Breast epithelium (tissue), 4 donors: ENCODE results near the gene LZIC. TPM values are rescaled to one million over a fixed set of nuclear protein-coding genes. Genes with fewer than 3 reads are reported as not detected.

ENCODE experiments used
- DNase-seq, 2 donors: peaks; one replicate each; pipeline ENCODE4 v3.0.0-alpha.2; 2019; ENCODE audit warnings: low spot score in 2 of 2
- H3K27ac ChIP-seq, 2 donors: fragments of 200-600 bp; sonication (generic) in 1 of 2; one replicate each; pipeline ENCODE4 v1.5.1; 2016 to 2019; ENCODE audit warnings: mild to moderate bottlenecking in 1 of 2
- H3K27me3 ChIP-seq, 2 donors: fragments of 200-600 bp; sonication (generic) in 1 of 2; one replicate each; pipeline versions ENCODE4 v1.5.1 to v1.6.0; 2017 to 2019; ENCODE audit warnings: control low read depth in 1 of 2, mild to moderate bottlenecking in 1 of 2
- H3K36me3 ChIP-seq: fragments of 200-600 bp; one replicate; pipeline ENCODE4 v1.5.1; 2019
- H3K4me1 ChIP-seq, 2 donors: fragments of 200-600 bp; sonication (generic); one replicate each; pipeline ENCODE4 v1.5.1; 2016 to 2019; ENCODE audit warnings: control low read depth in 1 of 2
- H3K4me3 ChIP-seq, 3 donors: fragments of 200-600 bp; sonication (generic); 1 replicate in 2 of 3; 2 replicates in 1 of 3; pipeline ENCODE4 v1.5.1; 2016 to 2019; ENCODE audit warnings: mild to moderate bottlenecking in 3 of 3, moderate library complexity in 2 of 3
- H3K9me3 ChIP-seq, 2 donors: fragments of 200-600 bp; sonication (generic) in 1 of 2; one replicate each; pipeline ENCODE4 v1.5.1; 2016 to 2019; ENCODE audit warnings: control low read depth in 1 of 2
- CTCF ChIP-seq, 3 donors: fragments of 450-650 bp; IDR thresholded peaks; one replicate each; pipeline ENCODE4 v1.5.1; 2016 to 2017; ENCODE audit warnings: antibody characterized with exemption in 3 of 3, mild to moderate bottlenecking in 3 of 3, moderate library complexity in 3 of 3
- POLR2A ChIP-seq: fragments of 450-650 bp; IDR thresholded peaks from one replicate; pipeline ENCODE4 v1.6.1; 2016; ENCODE audit warnings: antibody characterized with exemption, mild to moderate bottlenecking, moderate library complexity
- POLR2AphosphoS5 ChIP-seq, 3 donors: sonication (generic); formaldehyde crosslinking; IDR thresholded peaks; one replicate each; pipeline ENCODE4 v1.6.1; 2017; ENCODE audit warnings: antibody characterized with exemption in 3 of 3
- intact Hi-C: fragments of 100-400 bp; cut with DNase I; formaldehyde crosslinking; loops from one replicate; pipeline ENCODE4 v1.15.1; 2023; ENCODE audit warnings: low total_unique reads
- total RNA-seq, 3 donors: library from RNA; depleted of rRNA; stranded (reverse); fragments of >200 nt; gene quantifications; one replicate each; pipeline ENCODE4 v1.1.0, GENCODE V29; 2016

LZIC gene
- total RNA-seq, 3 donors from 2014 or later, result 22.3 to 29.3 (median 23.7) TPM

GRCh38 chr1:9910423-9911178 lies 32.6 kb downstream of the LZIC start:
- no peaks in the 10 kb centered on the region for H3K36me3 ChIP-seq
- peaks cover 4 to 5% of the 10 kb centered on the region in 2 donors for H3K4me1 ChIP-seq
- intact Hi-C loops, result no loop called here
- H3K27me3 ChIP-seq, result no peaks in the 10 kb centered on the region
- H3K9me3 ChIP-seq, result no peaks in the 10 kb centered on the region
- TF ChIP-seq POLR2AphosphoS5 (IDR thresholded peaks at IDR 0.05) (peak; percentile 27 to 95 (median 89)), POLR2A (peak; percentile 64), CTCF (IDR thresholded peaks at IDR 0.05) (no peak)
- H3K27ac ChIP-seq, result peak overlapping the region; percentile 95 to 96
- H3K4me3 ChIP-seq, result peak overlapping the region; percentile 52 to 73 (median 58)
- DNase-seq, result peak; percentile 100

- peak within 1 kb of the TSS; percentile 95 to 96 for H3K27ac ChIP-seq
- H3K9me3 ChIP-seq, result no peaks in the 10 kb centered on the region
- intact Hi-C loops, result no loop called here
- H3K36me3 ChIP-seq, result no peaks in the 10 kb centered on the region
- no peaks in the 10 kb centered on the region for H3K27me3 ChIP-seq
- DNase-seq, result no peak
- peak within 1 kb of the TSS; percentile 87 to 93 (median 92) for H3K4me3 ChIP-seq
- peaks cover 4 to 5% of the 10 kb centered on the region in 2 donors for H3K4me1 ChIP-seq
- no peak for TF ChIP-seq POLR2AphosphoS5 (IDR thresholded peaks at IDR 0.05)
- TF ChIP-seq CTCF (IDR thresholded peaks at IDR 0.05), result no peak
- no peak for TF ChIP-seq POLR2A
These were observed 33.1 kb downstream of the LZIC start, which contains the start of gene CTNNBIP1 for GRCh38 chr1:9910076-9910422. Gene CTNNBIP1, minus strand, starts transcription at chr1:9910269. Its CDS starts 38,205 bp downstream, at chr1:9872064.

- H3K4me3 ChIP-seq, result peak overlapping the region; percentile 87 to 93 (median 92)
- H3K36me3 ChIP-seq, result no peaks in the 10 kb centered on the region
- H3K4me1 ChIP-seq, result peaks cover 4 to 5% of the 10 kb centered on the region in 2 donors
- no peak for DNase-seq
- H3K9me3 ChIP-seq, result no peaks in the 10 kb centered on the region
- TF ChIP-seq POLR2AphosphoS5 (IDR thresholded peaks at IDR 0.05) (no peak), CTCF (IDR thresholded peaks at IDR 0.05) (no peak), POLR2A (no peak)
- H3K27me3 ChIP-seq, result no peaks in the 10 kb centered on the region
- intact Hi-C loops, result no loop called here
- peak overlapping the region; percentile 77 to 91 for H3K27ac ChIP-seq
These were observed 33.8 kb downstream of the LZIC start for GRCh38 chr1:9909234-9910046.

GRCh38 chr1:9908871-9909233 lies 34.3 kb downstream of the LZIC start:
- TF ChIP-seq CTCF (IDR thresholded peaks at IDR 0.05), result no peak
- no peak for TF ChIP-seq POLR2A
- no peak for TF ChIP-seq POLR2AphosphoS5 (IDR thresholded peaks at IDR 0.05)
- Histone ChIP-seq H3K27ac (peak overlapping the region; percentile 77 to 91), H3K4me3 (peak overlapping the region; percentile 87 to 93 (median 92)), H3K9me3 (no peaks in the 10 kb centered on the region), H3K4me1 (peaks cover 4 to 5% of the 10 kb centered on the region in 2 donors), H3K36me3 (no peaks in the 10 kb centered on the region), H3K27me3 (no peaks in the 10 kb centered on the region)
- no peak for DNase-seq
- intact Hi-C loops, result no loop called here

GRCh38 chr1:9907441-9907840 lies 35.8 kb downstream of the LZIC start:
- Histone ChIP-seq H3K9me3 (no peaks in the 10 kb centered on the region), H3K36me3 (no peaks in the 10 kb centered on the region), H3K4me3 (no peak overlapping the region), H3K27ac (peak overlapping the region; percentile 39 to 60), H3K4me1 (peaks cover 4 to 5% of the 10 kb centered on the region in 2 donors), H3K27me3 (no peaks in the 10 kb centered on the region)
- TF ChIP-seq CTCF (IDR thresholded peaks at IDR 0.05) (no peak), POLR2AphosphoS5 (IDR thresholded peaks at IDR 0.05) (no peak)
- no peak for DNase-seq
- intact Hi-C loops, result no loop called here
